Stimulated activated naive B cell treated with anti-CD40 and anti-IgM and Interleukin-4, amounts not matched to agents 10 μg/mL and 1 μg/mL and 100 μg/mL, for 72 hours (primary cell): ENCODE results near the gene PIGK.
"Not testable (repeated sequence)": the region's sequence is repeated elsewhere in the genome, so short reads cannot be mapped to it uniquely, and the experiment has no call there.

Source experiments
- ATAC-seq, 2 donors: fragments of 150-1000 bp; cut with Tn5 transposase; replicated peaks; 2 replicates each; pipeline ENCODE4 v1.10.0; 2021; ENCODE audit warnings: moderate library complexity in 1 of 2
- DNase-seq: peaks from one replicate; pipeline ENCODE4 v3.0.0; 2021
- H3K27ac Mint-ChIP-seq: one replicate; pipeline ENCODE4 v1.8.0; 2022; ENCODE audit warnings: mild to moderate bottlenecking, mixed read lengths
- H3K27me3 Mint-ChIP-seq, 2 donors: one replicate each; pipeline ENCODE4 v1.8.0; 2022; ENCODE audit warnings: mixed read lengths in 2 of 2
- H3K36me3 Mint-ChIP-seq, 2 donors: one replicate each; pipeline ENCODE4 v1.8.0; 2022; ENCODE audit warnings: mixed read lengths in 2 of 2, mild to moderate bottlenecking in 1 of 2
- H3K4me1 Mint-ChIP-seq, 2 donors: one replicate each; pipeline ENCODE4 v1.8.0; 2022; ENCODE audit warnings: mixed read lengths in 2 of 2, mild to moderate bottlenecking in 1 of 2
- H3K4me3 Mint-ChIP-seq, 2 donors: one replicate each; pipeline ENCODE4 v1.8.0; 2022; ENCODE audit warnings: mild to moderate bottlenecking in 2 of 2, mixed read lengths in 2 of 2, moderate library complexity in 1 of 2
- H3K9me3 Mint-ChIP-seq, 2 donors: one replicate each; pipeline ENCODE4 v1.8.0; 2022; ENCODE audit warnings: mixed read lengths in 2 of 2, mild to moderate bottlenecking in 1 of 2

Gene PIGK

DNA sequence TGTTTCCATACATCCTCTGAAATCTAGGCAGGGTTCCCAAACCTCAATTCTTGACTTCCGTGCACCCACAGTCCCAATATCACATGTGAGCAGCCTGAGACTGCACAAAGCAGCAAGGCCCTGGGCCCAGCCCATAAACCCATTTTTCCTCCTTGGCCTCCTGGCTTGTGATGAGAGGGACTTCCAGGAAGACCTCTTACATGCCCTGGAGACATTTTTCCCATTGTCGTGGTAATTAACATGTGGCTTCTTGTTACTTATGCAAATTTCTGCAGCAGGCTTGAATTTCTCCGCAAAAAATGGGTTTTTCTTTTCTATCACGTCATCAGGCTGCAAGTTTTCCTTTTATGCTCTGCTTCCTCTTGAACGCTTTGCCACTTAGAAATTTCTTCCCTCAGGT lies 3.3 kb upstream of the PIGK start:
- no peak for DNase-seq
- H3K4me1 Mint-ChIP-seq = peaks cover 6 to 15% of the 10 kb centered on the region in 2 donors
- H3K9me3 Mint-ChIP-seq = peaks cover 0 to 2% of the 10 kb centered on the region in 2 donors
- H3K27ac Mint-ChIP-seq = no peak overlapping the region
- H3K36me3 Mint-ChIP-seq = peaks cover 14 to 19% of the 10 kb centered on the region in 2 donors
- H3K27me3 Mint-ChIP-seq = no peaks in the 10 kb centered on the region
- H3K4me3 Mint-ChIP-seq = no peak overlapping the region
- ATAC-seq = no peak

GRCh38 chr1:77220687-77221463 lies 1.6 kb upstream of the PIGK start:
- H3K27ac Mint-ChIP-seq = no peak overlapping the region
- peaks cover 10 to 21% of the 10 kb centered on the region in 2 donors for H3K4me1 Mint-ChIP-seq
- ATAC-seq (no peak), DNase-seq (no peak)
- H3K27me3 Mint-ChIP-seq = no peaks in the 10 kb centered on the region
- H3K4me3 Mint-ChIP-seq = peak overlapping the region in 1 of 2 donors; percentile 47
- peaks cover 0 to 2% of the 10 kb centered on the region in 2 donors for H3K9me3 Mint-ChIP-seq
- H3K36me3 Mint-ChIP-seq = peaks cover 14 to 19% of the 10 kb centered on the region in 2 donors

- DNase-seq (no peak), ATAC-seq (peak; percentile 50 to 56)
- Mint-ChIP-seq H3K9me3 (peaks cover 0 to 2% of the 10 kb centered on the region in 2 donors), H3K27ac (peak overlapping the region; percentile 95), H3K4me3 (peak overlapping the region; percentile 91 to 92), H3K4me1 (peaks cover 12 to 31% of the 10 kb centered on the region in 2 donors), H3K36me3 (peaks cover 9 to 19% of the 10 kb centered on the region in 2 donors), H3K27me3 (no peaks in the 10 kb centered on the region)
Observed at GRCh38 chr1:77218477-77219165, 609 bp downstream of the PIGK start.

- H3K27ac Mint-ChIP-seq, H3K4me1 Mint-ChIP-seq, H3K27me3 Mint-ChIP-seq, ATAC-seq, DNase-seq, H3K4me3 Mint-ChIP-seq: not testable (repeated sequence)
- H3K36me3 Mint-ChIP-seq = peaks cover 28 to 33% of the 10 kb centered on the region in 2 donors
- H3K9me3 Mint-ChIP-seq = peaks cover 7 to 12% of the 10 kb centered on the region in 2 donors
Observed at GRCh38 chr1:77204043-77204442, 15.2 kb downstream of the PIGK start.

DNA sequence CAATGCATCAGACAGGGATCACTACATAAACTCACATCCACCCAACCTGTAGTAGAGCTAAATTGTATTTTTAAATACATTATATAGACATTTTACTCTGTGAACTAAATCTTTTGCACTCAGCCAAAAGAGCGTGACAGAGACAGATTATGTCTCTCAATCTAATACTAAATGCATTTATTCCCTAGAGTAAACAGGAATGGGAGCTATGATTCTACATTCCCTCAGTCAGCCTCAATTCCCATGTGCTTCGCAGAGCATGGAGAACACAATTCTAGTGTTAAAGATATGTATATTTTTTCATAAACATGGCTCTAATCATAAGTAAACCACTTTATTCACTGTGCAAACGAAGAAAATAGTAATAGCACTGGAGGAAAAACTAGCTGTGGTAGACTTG lies 16.5 kb downstream of the PIGK start:
- no peak overlapping the region for H3K4me3 Mint-ChIP-seq
- H3K9me3 Mint-ChIP-seq = peaks cover 7 to 12% of the 10 kb centered on the region in 2 donors
- no peak overlapping the region for H3K27ac Mint-ChIP-seq
- ATAC-seq (no peak), DNase-seq (no peak)
- H3K36me3 Mint-ChIP-seq = peaks cover 27 to 31% of the 10 kb centered on the region in 2 donors
- peaks cover 0 to 2% of the 10 kb centered on the region in 2 donors for H3K4me1 Mint-ChIP-seq
- no peaks in the 10 kb centered on the region for H3K27me3 Mint-ChIP-seq

GRCh38 chr1:77200806-77201205 lies 18.4 kb downstream of the PIGK start:
- H3K27ac Mint-ChIP-seq = no peak overlapping the region
- no peaks in the 10 kb centered on the region for H3K27me3 Mint-ChIP-seq
- peaks cover 8 to 12% of the 10 kb centered on the region in 2 donors for H3K9me3 Mint-ChIP-seq
- peaks cover 29 to 40% of the 10 kb centered on the region in 2 donors for H3K36me3 Mint-ChIP-seq
- DNase-seq (no peak), ATAC-seq (no peak)
- H3K4me3 Mint-ChIP-seq = no peak overlapping the region
- H3K4me1 Mint-ChIP-seq = peaks cover 0 to 2% of the 10 kb centered on the region in 2 donors

- peaks cover under 1 to 2% of the 10 kb centered on the region in 2 donors for H3K4me1 Mint-ChIP-seq
- ATAC-seq = no peak
- no peaks in the 10 kb centered on the region for H3K27me3 Mint-ChIP-seq
- DNase-seq = no peak
- H3K4me3 Mint-ChIP-seq = no peak overlapping the region
- no peak overlapping the region for H3K27ac Mint-ChIP-seq
- H3K9me3 Mint-ChIP-seq = peaks cover 8 to 12% of the 10 kb centered on the region in 2 donors
- peaks cover 24 to 35% of the 10 kb centered on the region in 2 donors for H3K36me3 Mint-ChIP-seq
Observed at GRCh38 chr1:77200293-77200692, 18.9 kb downstream of the PIGK start.

DNA sequence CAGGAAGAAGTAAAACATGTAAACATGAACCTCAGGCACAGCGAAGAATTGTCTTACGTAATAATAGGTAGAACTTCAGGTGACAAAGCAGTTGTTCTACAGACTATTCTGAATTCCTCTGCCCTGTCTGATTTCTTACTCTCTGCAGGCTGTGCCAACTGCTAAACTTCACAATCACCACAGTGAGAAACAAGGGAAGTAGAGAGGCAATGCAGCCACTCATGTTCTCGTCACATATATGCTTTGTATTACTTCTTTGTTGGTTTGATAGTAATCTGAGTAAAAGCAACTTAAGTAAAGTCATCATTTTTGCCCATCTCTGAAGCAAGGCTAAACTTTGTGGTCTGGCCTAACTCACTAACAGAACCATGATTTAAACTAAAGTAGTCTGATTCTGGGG lies 21.9 kb downstream of the PIGK start:
- Mint-ChIP-seq H3K9me3 (peaks cover 0 to 1% of the 10 kb centered on the region in 2 donors), H3K4me3 (no peak overlapping the region), H3K27me3 (no peaks in the 10 kb centered on the region), H3K27ac (no peak overlapping the region), H3K36me3 (peaks cover 18 to 28% of the 10 kb centered on the region in 2 donors), H3K4me1 (peaks cover 5% of the 10 kb centered on the region in 2 donors)
- ATAC-seq = no peak
- no peak for DNase-seq

DNA sequence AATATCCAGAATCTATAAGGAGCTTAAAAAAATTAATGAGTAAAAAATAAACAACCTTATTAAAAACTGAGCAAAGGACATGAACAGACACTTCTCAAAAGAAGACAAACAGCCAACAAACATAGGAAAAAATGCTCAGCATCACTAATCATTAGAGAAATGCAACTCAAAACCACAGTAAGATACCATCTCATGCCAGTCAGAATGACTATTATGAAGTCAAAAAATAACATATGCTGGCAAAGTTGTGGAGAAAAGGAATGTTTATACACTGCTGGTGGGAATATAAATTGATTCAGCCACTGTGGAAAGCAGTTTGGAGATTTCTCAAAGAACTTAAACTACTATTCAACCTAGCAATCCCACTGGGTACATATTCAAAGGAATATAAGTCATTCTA lies 25.3 kb downstream of the PIGK start:
- no peak overlapping the region for H3K27ac Mint-ChIP-seq
- H3K4me3 Mint-ChIP-seq = no peak overlapping the region
- DNase-seq (no peak), ATAC-seq (no peak)
- peaks cover 4 to 9% of the 10 kb centered on the region in 2 donors for H3K4me1 Mint-ChIP-seq
- H3K27me3 Mint-ChIP-seq = no peaks in the 10 kb centered on the region
- H3K36me3 Mint-ChIP-seq = peaks cover 20 to 27% of the 10 kb centered on the region in 2 donors
- peaks cover 0 to 1% of the 10 kb centered on the region in 2 donors for H3K9me3 Mint-ChIP-seq

GRCh38 chr1:77188770-77189169 lies 30.5 kb downstream of the PIGK start:
- Mint-ChIP-seq H3K9me3 (peaks cover 4 to 9% of the 10 kb centered on the region in 2 donors), H3K4me1 (peaks cover 2 to 8% of the 10 kb centered on the region in 2 donors), H3K36me3 (peaks cover 36 to 38% of the 10 kb centered on the region in 2 donors), H3K27ac (no peak overlapping the region), H3K27me3 (no peaks in the 10 kb centered on the region), H3K4me3 (no peak overlapping the region)
- ATAC-seq (peak in 1 of 2 donors; percentile 33), DNase-seq (no peak)

- H3K4me1 Mint-ChIP-seq, ATAC-seq, DNase-seq, H3K4me3 Mint-ChIP-seq, H3K27me3 Mint-ChIP-seq, H3K9me3 Mint-ChIP-seq, H3K27ac Mint-ChIP-seq: not testable (repeated sequence)
- peaks cover 36 to 39% of the 10 kb centered on the region in 2 donors for H3K36me3 Mint-ChIP-seq
Observed at GRCh38 chr1:77186907-77187306, 32.3 kb downstream of the PIGK start.

- Mint-ChIP-seq H3K27ac (no peak overlapping the region), H3K36me3 (peaks cover 29 to 37% of the 10 kb centered on the region in 2 donors), H3K4me3 (no peak overlapping the region), H3K9me3 (peaks cover 6 to 13% of the 10 kb centered on the region in 2 donors), H3K4me1 (no peaks in the 10 kb centered on the region), H3K27me3 (no peaks in the 10 kb centered on the region)
- no peak for ATAC-seq
- DNase-seq = no peak
Observed at GRCh38 chr1:77182083-77182482, 37.1 kb downstream of the PIGK start.

- no peaks in the 10 kb centered on the region for H3K27me3 Mint-ChIP-seq
- H3K9me3 Mint-ChIP-seq = peaks cover 6 to 11% of the 10 kb centered on the region in 2 donors
- no peak overlapping the region for H3K27ac Mint-ChIP-seq
- H3K4me3 Mint-ChIP-seq = no peak overlapping the region
- ATAC-seq = no peak
- no peak for DNase-seq
- H3K36me3 Mint-ChIP-seq = peaks cover 24 to 33% of the 10 kb centered on the region in 2 donors
- no peaks in the 10 kb centered on the region for H3K4me1 Mint-ChIP-seq
Observed at GRCh38 chr1:77179632-77180031, 39.6 kb downstream of the PIGK start.

DNA sequence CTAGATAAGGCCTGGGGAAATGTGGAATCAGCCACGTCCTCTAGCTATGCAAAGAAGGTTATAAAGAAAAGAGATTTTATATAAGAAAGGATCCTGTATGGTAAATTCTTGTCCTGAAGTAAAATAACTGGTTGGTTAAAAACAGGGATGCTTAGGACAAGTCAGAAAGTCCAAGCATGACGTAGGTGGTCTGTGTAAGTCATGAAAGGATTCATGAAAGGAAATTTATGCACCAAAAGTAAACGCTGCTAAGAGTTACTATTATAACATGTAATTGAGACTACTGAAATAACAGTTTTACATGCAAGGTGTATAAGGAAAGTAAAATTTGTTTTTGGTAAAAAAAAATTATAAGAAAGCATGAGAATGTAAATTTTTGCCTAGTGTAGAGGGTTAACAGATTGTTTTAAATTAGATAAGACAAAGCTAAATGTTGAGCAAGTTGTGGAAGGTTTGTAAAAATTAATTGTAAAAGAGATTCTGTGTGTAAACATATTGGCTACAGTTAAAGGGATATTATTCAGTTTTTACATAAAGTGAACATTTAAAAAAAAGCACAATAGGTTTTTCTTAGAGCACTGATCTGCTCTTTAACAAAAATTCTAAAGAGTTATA lies 43.9 kb downstream of the PIGK start:
- peaks cover 6 to 11% of the 10 kb centered on the region in 2 donors for H3K9me3 Mint-ChIP-seq
- no peak for DNase-seq

More for the DNA sequence above, 43.9 kb downstream of the PIGK start:
- ATAC-seq = no peak
- H3K27ac Mint-ChIP-seq = no peak overlapping the region
- no peaks in the 10 kb centered on the region for H3K27me3 Mint-ChIP-seq
- H3K4me3 Mint-ChIP-seq = no peak overlapping the region
- peaks cover 33 to 43% of the 10 kb centered on the region in 2 donors for H3K36me3 Mint-ChIP-seq
- H3K4me1 Mint-ChIP-seq = no peaks in the 10 kb centered on the region
